Epithelial cell of esophagus (primary cell): ENCODE measurements around the gene TRAPPC6A.

ENCODE experiments used
- DNase-seq: peaks from one replicate; pipeline ENCODE4 v3.0.0; 2010; ENCODE audit warnings: low read depth
- H3K4me3 ChIP-seq: 2 replicates; pipeline ENCODE4 v1.5.1; 2011; ENCODE audit warnings: mild to moderate bottlenecking, low read length, control low read depth
- TF ChIP-seq, protein P1 (sequence below): IDR thresholded peaks from 2 replicates; pipeline ENCODE4 v1.5.1; 2011; ENCODE audit warnings: low read depth, mild to moderate bottlenecking, low read length, control low read depth, inconsistent platforms; ENCODE audit not compliant: insufficient read depth; ENCODE audit errors: missing control alignments

TRAPPC6A gene

DNA sequence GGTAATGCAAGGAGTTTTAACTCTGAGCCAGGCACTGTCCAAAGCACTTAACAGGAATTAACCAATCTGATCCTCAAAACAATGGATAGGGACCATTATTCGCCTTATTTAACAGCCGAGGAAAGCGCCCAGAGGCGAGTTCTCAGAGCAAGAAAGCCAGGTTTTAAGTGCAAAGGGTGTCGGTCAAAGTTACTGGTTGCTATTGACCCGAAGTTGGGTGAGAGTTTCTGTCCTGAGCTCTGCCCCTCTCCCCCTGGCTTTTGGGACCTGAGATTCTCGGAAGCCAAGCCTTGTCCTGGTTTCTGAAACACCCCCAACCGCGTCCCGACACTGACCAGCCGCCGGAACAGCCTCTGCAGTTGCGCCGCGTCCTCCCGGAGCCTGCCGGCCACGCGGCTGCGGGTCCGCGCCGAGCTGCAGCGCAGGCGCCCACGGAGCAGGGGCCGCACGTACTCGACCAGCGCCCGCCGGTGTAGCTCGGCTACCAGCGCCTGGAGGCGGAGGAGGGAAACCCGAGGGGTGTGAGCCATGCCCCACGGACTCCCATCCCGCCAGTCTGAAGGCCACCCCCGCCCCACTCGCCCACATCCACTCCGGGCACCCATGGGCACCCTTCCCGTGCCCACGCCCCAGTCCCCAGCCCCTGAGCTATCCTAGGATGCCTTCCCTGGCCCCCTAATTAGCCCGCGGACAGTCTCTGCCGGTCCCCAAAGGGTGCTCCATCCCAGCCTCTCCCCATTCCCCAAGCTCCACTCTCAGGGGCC lies 39.3 kb upstream of the TRAPPC6A start:
- H3K4me3 ChIP-seq = no peak overlapping the region
- TF ChIP-seq, protein P1, sequence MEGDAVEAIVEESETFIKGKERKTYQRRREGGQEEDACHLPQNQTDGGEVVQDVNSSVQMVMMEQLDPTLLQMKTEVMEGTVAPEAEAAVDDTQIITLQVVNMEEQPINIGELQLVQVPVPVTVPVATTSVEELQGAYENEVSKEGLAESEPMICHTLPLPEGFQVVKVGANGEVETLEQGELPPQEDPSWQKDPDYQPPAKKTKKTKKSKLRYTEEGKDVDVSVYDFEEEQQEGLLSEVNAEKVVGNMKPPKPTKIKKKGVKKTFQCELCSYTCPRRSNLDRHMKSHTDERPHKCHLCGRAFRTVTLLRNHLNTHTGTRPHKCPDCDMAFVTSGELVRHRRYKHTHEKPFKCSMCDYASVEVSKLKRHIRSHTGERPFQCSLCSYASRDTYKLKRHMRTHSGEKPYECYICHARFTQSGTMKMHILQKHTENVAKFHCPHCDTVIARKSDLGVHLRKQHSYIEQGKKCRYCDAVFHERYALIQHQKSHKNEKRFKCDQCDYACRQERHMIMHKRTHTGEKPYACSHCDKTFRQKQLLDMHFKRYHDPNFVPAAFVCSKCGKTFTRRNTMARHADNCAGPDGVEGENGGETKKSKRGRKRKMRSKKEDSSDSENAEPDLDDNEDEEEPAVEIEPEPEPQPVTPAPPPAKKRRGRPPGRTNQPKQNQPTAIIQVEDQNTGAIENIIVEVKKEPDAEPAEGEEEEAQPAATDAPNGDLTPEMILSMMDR = no peak
- DNase-seq = no peak

GRCh38 chr19:45216667-45217066 lies 38.6 kb upstream of the TRAPPC6A start:
- H3K4me3 ChIP-seq = no peak overlapping the region
- TF ChIP-seq, protein P1 = no peak
- DNase-seq = no peak

GRCh38 chr19:45215391-45216191 lies 37.6 kb upstream of the TRAPPC6A start:
- H3K4me3 ChIP-seq = no peak overlapping the region
- peak; percentile 50 for DNase-seq
- TF ChIP-seq, protein P1 = no peak

- TF ChIP-seq, protein P1 = no peak
- H3K4me3 ChIP-seq = no peak overlapping the region
- no peak for DNase-seq
Observed at GRCh38 chr19:45213031-45213430, 35.0 kb upstream of the TRAPPC6A start.

DNA sequence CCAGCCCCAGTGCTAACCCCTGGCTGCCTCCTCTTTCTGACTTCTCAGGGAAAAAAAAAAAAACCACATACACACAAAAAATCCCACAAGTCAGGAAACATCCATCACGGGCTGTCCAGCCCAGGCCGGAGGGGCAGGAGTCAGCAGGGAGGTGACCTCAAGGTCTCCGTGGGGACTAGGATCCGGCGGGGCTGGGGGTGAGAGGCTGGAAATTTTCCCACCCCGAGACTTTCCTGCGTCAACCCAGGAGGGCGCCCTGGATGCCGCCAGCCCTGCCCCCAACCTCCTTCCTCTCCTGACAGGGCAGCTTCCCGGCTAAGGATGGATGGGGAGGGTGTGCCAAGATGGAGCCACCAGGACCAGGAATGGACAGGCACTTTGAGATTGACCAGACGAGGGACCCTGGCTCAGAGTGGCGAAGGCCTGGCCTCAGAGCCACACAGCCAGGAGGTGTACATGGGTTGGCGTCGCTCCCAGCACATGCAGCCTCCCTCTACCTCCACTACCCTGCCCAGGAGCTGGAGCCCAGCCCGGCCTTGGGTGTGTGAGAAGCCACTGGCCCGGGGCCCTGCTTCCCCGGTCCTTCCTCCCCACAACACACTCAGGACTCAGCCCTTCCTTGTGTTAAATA lies 33.8 kb upstream of the TRAPPC6A start:
- TF ChIP-seq, protein P1 = no peak
- DNase-seq = no peak

DNA sequence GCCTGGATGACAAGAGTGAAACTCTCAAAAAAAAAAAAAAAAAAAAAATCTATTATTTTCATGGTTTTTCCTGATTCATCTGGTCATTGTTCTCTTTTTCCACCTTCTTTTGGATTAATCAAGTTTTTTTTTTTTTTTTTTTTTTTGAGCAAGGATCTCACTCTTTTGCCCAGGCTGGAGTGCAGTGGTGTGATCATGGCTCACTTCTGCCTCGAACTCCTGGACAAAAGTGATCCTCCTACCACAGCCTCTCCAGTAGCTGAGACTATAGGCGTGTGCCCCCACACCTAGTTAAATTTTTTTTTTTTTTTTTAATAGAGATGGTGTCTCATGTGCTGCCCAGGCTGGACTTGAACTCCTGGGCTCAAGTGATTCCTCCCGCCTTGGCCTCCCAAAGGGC lies 28.3 kb upstream of the TRAPPC6A start:
- no peak for DNase-seq
- TF ChIP-seq, protein P1 = no peak
- no peak overlapping the region for H3K4me3 ChIP-seq

More for the DNA sequence above, 33.8 kb upstream of the TRAPPC6A start:
- H3K4me3 ChIP-seq = no peak overlapping the region
